HepG2 (cell line): ENCODE measurements around the gene BABAM2. TPM values are rescaled to one million over a fixed set of nuclear protein-coding genes. Genes with fewer than 3 reads are reported as not detected.

ENCODE experiments used
- ATAC-seq: fragments of 200-7000 bp; cut with Tn5 transposase; 3 replicates; pipeline ENCODE4 v1.9.1; 2020; ENCODE audit warnings: mild to moderate bottlenecking, moderate library complexity
- BruUV-seq: library from RNA; stranded (reverse); fragments of 400-500 nt; replicated peaks from 2 replicates; lab custom pipeline; 2021; lab: Mats Ljungman, UMichigan
- CTCF ChIA-PET: fragments of 300-600 bp; formaldehyde crosslinking; extraction: SDS; loops from one replicate; lab custom pipeline; 2021; ENCODE audit warnings: low total read pairs, inconsistent platforms, low intra/inter-chr PET ratio; lab: Yijun Ruan, JAX
- POLR2A ChIA-PET: fragments of 350-600 bp; sonication (Branson Sonifier 250); formaldehyde crosslinking; loops from one replicate; lab custom pipeline; 2020; ENCODE audit warnings: antibody characterized with exemption, inconsistent platforms; lab: Yijun Ruan, JAX
- DNase-seq: peaks from one replicate; pipeline ENCODE4 v3.0.0-alpha.2; 2015; ENCODE audit warnings: low spot score
- FAIRE-seq: peaks from 3 replicates; lab custom pipeline; 2011; peaks lifted over from hg19 to GRCh38; lab: Jason Lieb, UNC
- H2AFZ ChIP-seq: one replicate; pipeline ENCODE4 v1.6.1; 2011; ENCODE audit warnings: low read length, inconsistent platforms
- H3K27ac ChIP-seq: fragments of 300-600 bp; 3 replicates; pipeline ENCODE4 v1.8.0; 2011; ENCODE audit warnings: mixed run types, mild to moderate bottlenecking, mixed read lengths, low read length, inconsistent platforms; ENCODE audit not compliant: insufficient read depth; ENCODE audit errors: extremely low read length
- H3K27me3 ChIP-seq, 2 experiments: fragments of 200-600 bp in 1 of 2; 2 replicates in 1 of 2; 3 replicates in 1 of 2; pipeline versions ENCODE4 v1.6.0 to v1.8.0; 2011; ENCODE audit warnings: low read length in 2 of 2, mild to moderate bottlenecking in 2 of 2, moderate library complexity in 2 of 2, inconsistent platforms in 1 of 2; ENCODE audit not compliant: insufficient read depth in 2 of 2, control insufficient read depth in 1 of 2
- H3K36me3 ChIP-seq, 2 experiments: fragments of 200-600 bp in 1 of 2; replicated peaks in 1 of 2; 2 replicates in 1 of 2; 3 replicates in 1 of 2; pipeline versions ENCODE4 v1.5.1 to v1.8.0; 2011; ENCODE audit warnings: low read length in 2 of 2, inconsistent platforms in 1 of 2; ENCODE audit not compliant: insufficient read depth in 2 of 2, control insufficient read depth in 1 of 2
- H3K4me1 ChIP-seq: 2 replicates; pipeline ENCODE4 v1.5.1; 2012; ENCODE audit warnings: low read length, inconsistent platforms; ENCODE audit not compliant: insufficient read depth
- H3K4me2 ChIP-seq: 2 replicates; pipeline ENCODE4 v1.6.0; 2011; ENCODE audit warnings: low read depth, low read length, inconsistent platforms
- H3K4me3 ChIP-seq, 3 experiments: fragments of 200-600 bp in 1 of 3; sonication (generic), shearing (Covaris generic) in 1 of 3; replicated peaks in 1 of 3; 2 replicates each; pipeline ENCODE4 v1.5.1; 2011 to 2016; ENCODE audit warnings: low read length in 3 of 3, inconsistent platforms in 2 of 3, low read depth in 2 of 3, mild to moderate bottlenecking in 2 of 3, control low read depth in 1 of 3, mixed read lengths in 1 of 3; ENCODE audit not compliant: insufficient read depth in 1 of 3
- H3K79me2 ChIP-seq: one replicate; pipeline ENCODE4 v1.6.1; 2011; ENCODE audit warnings: low read length, inconsistent platforms; ENCODE audit not compliant: insufficient read depth
- H3K9ac ChIP-seq: 2 replicates; pipeline ENCODE4 v1.6.0; 2011; ENCODE audit warnings: mild to moderate bottlenecking, low read depth, low read length, inconsistent platforms; ENCODE audit not compliant: insufficient read depth
- H3K9me3 ChIP-seq: 2 replicates; pipeline ENCODE4 v1.5.1; 2012; ENCODE audit warnings: mild to moderate bottlenecking, low read length
- H4K20me1 ChIP-seq: 2 replicates; pipeline ENCODE4 v1.6.0; 2011; ENCODE audit warnings: inconsistent platforms, mild to moderate bottlenecking, low read length, moderate library complexity; ENCODE audit not compliant: insufficient read depth
- HDAC2 ChIP-seq: sonication (generic); formaldehyde crosslinking; IDR thresholded peaks from 2 replicates; pipeline ENCODE4 v1.4.0; 2020; ENCODE audit warnings: missing genetic modification reagents
- MAFF ChIP-seq: IDR thresholded peaks from 2 replicates; pipeline ENCODE4 v1.6.1; 2011; ENCODE audit warnings: low read depth, low read length, improper control_type of control experiment
- MAFK ChIP-seq, 2 experiments: IDR thresholded peaks in 1 of 2; conservative IDR thresholded peaks in 1 of 2; 2 replicates each; pipeline ENCODE4 v1.6.1; 2011; ENCODE audit warnings: improper control_type of control experiment in 2 of 2, low read length in 2 of 2
- THAP11 ChIP-seq: IDR thresholded peaks from 2 replicates; pipeline ENCODE4 v1.6.1; 2016; ENCODE audit warnings: missing biosample characterization, missing genetic modification reagents
- ZBTB40 ChIP-seq, 2 experiments: fragments of 450-650 bp in 1 of 2; sonication (generic) in 1 of 2; formaldehyde crosslinking in 1 of 2; IDR thresholded peaks; 2 replicates each; pipeline versions ENCODE4 v1.6.1 to v1.8.0; 2016 to 2022; ENCODE audit warnings: antibody characterized with exemption in 1 of 2, mild to moderate bottlenecking in 1 of 2, missing genetic modification reagents in 1 of 2
- WGBS: methylation state at CpG from one replicate; pipeline ENCODE4 v1.1.6; 2017; ENCODE audit warnings: low lambda C conversion rate; 5-methylcytosine and 5-hydroxymethylcytosine counted together
- in situ Hi-C: cut with HindIII; loops from 2 replicates; pipeline ENCODE4 v1.10.0; 2017; ENCODE audit warnings: low pct_unique_long_range_greater_than_20kb; ENCODE audit not compliant: extremely low pct_ligation_motif_present
- intact Hi-C: fragments of 100-400 bp; cut with micrococcal nuclease; formaldehyde crosslinking; loops from one replicate; pipeline ENCODE4 v1.10.0; 2022; ENCODE audit not compliant: unreplicated experiment
- polyA plus RNA-seq, 8 experiments: library from polyadenylated mRNA; depleted of rRNA in 3 of 8; stranded (reverse) in 7 of 8; unstranded in 1 of 8; fragments of >200 nt; fragmentation: Illumina TruSeq in 4 of 8; extraction: Trizol in 4 of 8; gene quantifications; 2 replicates each; pipeline versions ENCODE4 v1.2.1 to v1.2.3, GENCODE V29; 2011 to 2016; ENCODE audit warnings: low read depth in 4 of 8, missing spikeins in 1 of 8, mixed read lengths in 1 of 8; ENCODE audit not compliant: insufficient read depth in 1 of 8
- total RNA-seq, 5 experiments: library from RNA; depleted of rRNA; stranded (reverse); fragments of >200 nt; fragmentation: Illumina TruSeq; extraction: Trizol; gene quantifications; 2 replicates each; pipeline ENCODE4 v1.2.3, GENCODE V29; 2016; ENCODE audit warnings: low read depth in 1 of 5

Gene BABAM2
- total and polyA plus RNA-seq, 2 of the 13 experiments (the other 11 are each of a cell fraction or from before 2014, with no cell fraction given) = 24.9 to 28.0 TPM

- WGBS = 96% methylated on average over 2 of the region's 2 CpGs
- POLR2A ChIA-PET = no interaction called here
- H3K27ac ChIP-seq = no peak overlapping the region
- FAIRE-seq (no peak), DNase-seq (no peak), ATAC-seq (no peak)
- in situ Hi-C loops (no loop called here), intact Hi-C loops (no loop called here)
- H3K79me2 ChIP-seq = no peaks in the 10 kb centered on the region
- no peak for TF ChIP-seq THAP11 (CRISPR knock-in tag)
- peak; percentile 30; the same call in 1 of the 2 replicates for TF ChIP-seq MAFF
- TF ChIP-seq MAFK (conservative IDR thresholded peaks at IDR 0.05 in 1 of 2, IDR thresholded peaks at IDR 0.05 in 1 of 2; ENCODE audit: low read length in 2 of 2) = peak in 1 of 2 experiments; percentile 56; a peak in 2 of 4 replicates
- no peaks in the 10 kb centered on the region for H3K4me1 ChIP-seq
- H2AFZ ChIP-seq = no peak overlapping the region
- BruUV-seq = no TSS peak
- CTCF ChIA-PET = no interaction called here
- no peaks in the 10 kb centered on the region for H3K27me3 ChIP-seq
- no peak overlapping the region for H3K9ac ChIP-seq
- H3K36me3 ChIP-seq = peaks cover 0 to 7% of the 10 kb centered on the region in 2 experiments; a peak in 2 of 5 replicates
- H3K4me2 ChIP-seq = no peak overlapping the region
- H3K4me3 ChIP-seq = no peak overlapping the region
- H4K20me1 ChIP-seq = no peaks in the 10 kb centered on the region
- no peaks in the 10 kb centered on the region for H3K9me3 ChIP-seq
These were observed 407.0 kb downstream of the BABAM2 start for GRCh38 chr2:28297531-28297930.

GRCh38 chr2:28298406-28298805 is 407.9 kb downstream of the BABAM2 start:
- no peak overlapping the region for H3K4me2 ChIP-seq
- FAIRE-seq (no peak), ATAC-seq (no peak), DNase-seq (no peak)
- no peak for TF ChIP-seq ZBTB40 (IDR thresholded peaks at IDR 0.05)
- peak; percentile 42; the same call in 1 of the 2 replicates for TF ChIP-seq ZBTB40 (CRISPR knock-in tag; IDR thresholded peaks at IDR 0.05)
- no peak for TF ChIP-seq HDAC2
- no peak overlapping the region for H3K27ac ChIP-seq
- H3K79me2 ChIP-seq = no peaks in the 10 kb centered on the region
- H3K4me3 ChIP-seq = no peak overlapping the region
- H3K36me3 ChIP-seq = peaks cover 0 to 7% of the 10 kb centered on the region in 2 experiments; a peak in 2 of 5 replicates
- BruUV-seq = no TSS peak
- no peak overlapping the region for H2AFZ ChIP-seq
- intact Hi-C loops (no loop called here), in situ Hi-C loops (no loop called here)
- H4K20me1 ChIP-seq = no peaks in the 10 kb centered on the region
- ChIA-PET POLR2A (no interaction called here), CTCF (no interaction called here)
- 89% methylated on average over 3 of the region's 3 CpGs for WGBS
- no peaks in the 10 kb centered on the region for H3K9me3 ChIP-seq
- H3K4me1 ChIP-seq = no peaks in the 10 kb centered on the region
- H3K27me3 ChIP-seq = no peaks in the 10 kb centered on the region
- H3K9ac ChIP-seq = no peak overlapping the region
